GM21528 (cell line): Measurements from ENCODE around the gene ATP2A2.

Experiments used
- ATAC-seq: cut with Tn5 transposase; IDR thresholded peaks from one replicate; pipeline ENCODE4 v1.9.1; 2021; ENCODE audit warnings: mild to moderate bottlenecking, moderate library complexity; ENCODE audit not compliant: unreplicated experiment, low FRiP score

ATP2A2 gene

DNA sequence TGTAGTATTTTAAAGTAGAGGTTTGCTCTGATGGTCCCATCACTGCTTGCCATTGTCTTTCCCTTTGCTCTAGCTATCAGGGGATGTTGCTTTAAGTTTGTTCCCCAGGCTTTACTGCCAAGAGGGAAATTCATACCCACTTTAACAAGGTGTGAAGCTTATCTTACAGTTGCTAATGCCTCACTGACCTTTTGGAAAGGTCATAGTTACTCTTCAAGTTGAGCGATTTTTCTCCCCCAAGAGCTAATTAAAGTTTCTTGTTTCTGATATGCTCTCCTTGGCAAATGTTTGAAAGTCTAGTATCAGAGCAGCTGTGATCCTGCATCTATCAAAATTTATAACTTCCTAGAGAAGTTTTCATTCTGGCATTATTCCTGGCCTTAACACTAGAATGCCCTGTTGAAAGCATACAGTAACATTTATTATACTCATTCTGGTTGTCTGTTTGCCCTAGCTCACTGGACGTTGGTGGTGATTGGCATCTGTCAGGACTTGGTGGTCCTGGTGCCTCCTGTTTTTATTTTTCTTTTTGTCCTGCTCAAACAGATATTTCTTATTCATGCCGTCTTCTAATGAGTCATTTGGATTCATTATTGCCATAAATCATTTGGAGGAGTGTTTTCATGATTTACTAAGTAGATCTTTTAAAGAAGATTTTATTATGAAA lies 8.1 kb downstream of the ATP2A2 start:
- ATAC-seq: no peak

DNA sequence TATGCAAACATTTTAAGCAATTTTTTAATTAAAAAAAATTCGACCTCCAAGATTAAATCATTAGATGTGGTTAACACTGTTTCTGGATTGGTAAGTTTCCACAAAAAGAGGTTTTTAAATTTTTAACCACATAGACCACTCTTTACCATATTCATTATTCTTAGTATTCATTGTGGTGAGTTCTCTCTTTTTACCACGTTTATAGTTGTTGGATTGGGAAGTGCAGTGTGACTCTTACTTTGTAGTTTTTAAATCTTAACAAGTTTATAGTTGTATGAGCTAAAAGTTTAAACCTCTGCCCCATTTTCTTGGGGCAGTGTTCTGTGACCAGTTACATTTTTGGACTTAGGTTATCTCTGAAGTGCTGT lies 8.6 kb downstream of the ATP2A2 start:
- ATAC-seq: no peak

DNA sequence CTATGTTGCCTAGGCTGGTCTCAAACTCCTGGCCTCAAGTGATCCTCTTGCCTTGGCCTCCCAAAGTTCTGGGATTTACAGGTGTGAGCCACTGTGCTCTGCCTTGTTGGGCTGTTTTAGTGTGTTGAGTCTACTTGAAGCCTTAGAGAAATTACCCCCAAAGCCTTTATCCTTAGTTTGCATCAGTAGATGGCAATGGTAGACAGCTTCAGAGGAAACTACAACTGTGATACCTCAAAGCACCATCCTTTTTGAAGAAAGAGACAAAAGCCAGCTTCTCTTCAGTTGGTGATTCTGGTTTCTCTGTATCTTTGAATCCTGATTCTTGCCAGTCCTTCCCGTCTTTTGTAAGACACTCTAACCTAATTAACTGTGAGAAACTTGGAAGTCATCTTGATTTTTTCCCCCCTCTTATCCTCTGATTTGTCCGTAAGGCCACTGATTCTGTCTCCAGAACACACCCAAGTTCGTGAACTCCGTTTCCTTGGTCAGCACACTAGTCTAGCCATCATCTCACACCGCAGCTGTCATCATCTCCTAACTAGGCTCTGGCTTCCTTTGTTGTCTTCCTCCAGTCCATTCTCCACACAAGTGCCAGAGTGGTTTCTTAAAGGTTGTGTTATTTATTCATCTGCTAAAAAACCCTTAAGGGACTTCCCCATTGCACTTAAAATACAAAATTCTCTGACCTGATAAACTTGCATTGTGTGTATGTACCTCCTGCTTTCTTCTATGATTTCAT lies 20.2 kb downstream of the ATP2A2 start:
- no peak for ATAC-seq

DNA sequence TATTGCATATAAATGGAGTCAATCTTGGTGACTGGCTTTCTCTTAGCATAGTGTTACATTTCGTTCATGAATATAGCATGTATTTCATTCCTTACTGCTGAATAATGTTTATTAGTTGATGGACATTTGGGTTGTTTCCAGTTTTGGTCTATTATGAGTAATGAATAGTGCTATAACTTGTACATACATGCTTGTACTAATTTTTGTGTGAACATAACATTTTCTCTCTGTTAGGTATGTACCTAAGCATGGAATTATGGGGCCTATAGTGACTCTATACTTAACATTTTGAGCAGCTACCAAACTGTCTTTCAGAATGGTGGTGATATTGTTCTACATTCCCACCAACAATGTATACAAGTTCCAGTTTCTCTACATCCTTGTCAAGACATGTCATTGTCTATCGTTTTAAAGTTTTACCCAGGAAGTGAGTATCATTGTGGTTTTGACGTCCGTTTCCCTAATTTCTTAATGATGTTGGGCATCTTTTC lies 23.1 kb downstream of the ATP2A2 start:
- no peak for ATAC-seq

DNA sequence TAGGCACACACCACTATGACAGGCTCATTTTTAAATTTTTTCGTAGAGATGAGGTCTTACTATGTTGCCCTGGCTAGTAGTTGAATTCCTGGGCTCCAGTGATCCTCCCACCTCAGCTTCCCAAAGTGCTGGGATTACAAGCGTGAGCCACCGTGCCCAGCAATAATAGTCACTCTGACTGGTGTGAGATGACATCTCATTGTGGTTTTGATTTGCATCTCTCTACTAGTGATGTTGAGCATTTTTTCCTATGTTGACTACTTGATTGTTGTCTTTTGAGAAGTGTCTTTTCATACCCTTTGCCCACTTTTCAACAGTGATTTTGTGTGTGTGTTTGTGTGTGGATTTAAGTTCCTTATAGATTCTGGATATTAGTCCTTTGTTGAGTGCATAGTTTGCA lies 26.3 kb downstream of the ATP2A2 start:
- ATAC-seq: no peak

DNA sequence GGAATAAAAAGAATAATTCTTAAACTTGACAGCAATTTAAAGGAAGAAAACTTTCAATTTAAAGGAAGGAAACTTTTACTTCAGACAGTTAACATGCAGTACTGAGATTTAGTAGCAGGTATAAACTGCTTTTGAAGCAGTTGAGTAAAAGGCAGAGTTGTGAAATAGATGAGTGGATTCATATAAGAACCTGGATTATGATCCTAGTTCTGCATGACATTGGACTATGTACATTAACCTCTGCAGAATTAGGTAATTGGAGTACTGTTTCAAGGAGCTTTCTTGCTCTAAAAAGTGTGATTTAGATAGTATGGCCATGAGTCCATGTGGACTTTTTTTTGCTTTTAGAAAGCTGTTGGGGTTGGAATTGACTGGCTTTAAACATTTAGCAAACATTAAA lies 29.7 kb downstream of the ATP2A2 start:
- no peak for ATAC-seq

DNA sequence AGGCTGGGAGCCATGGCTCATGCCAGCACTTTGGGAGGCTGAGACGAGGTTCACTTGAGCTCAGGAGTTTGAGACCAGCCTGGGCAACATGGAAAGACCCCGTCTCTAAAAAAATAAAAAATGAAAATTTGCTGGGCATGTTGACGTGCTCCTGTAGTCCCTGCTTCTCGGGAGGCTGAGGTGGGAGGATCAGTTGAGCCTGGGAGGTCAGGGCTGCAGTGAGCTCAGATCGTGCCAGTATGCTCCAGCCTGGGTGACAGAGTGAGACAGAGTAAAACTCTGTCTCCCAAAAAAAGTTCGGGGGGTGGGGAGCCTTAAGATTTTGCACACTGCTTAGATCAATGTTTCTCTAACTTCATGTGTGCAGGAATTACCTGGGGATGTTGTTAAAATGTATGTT lies 30.9 kb downstream of the ATP2A2 start:
- ATAC-seq: no peak

DNA sequence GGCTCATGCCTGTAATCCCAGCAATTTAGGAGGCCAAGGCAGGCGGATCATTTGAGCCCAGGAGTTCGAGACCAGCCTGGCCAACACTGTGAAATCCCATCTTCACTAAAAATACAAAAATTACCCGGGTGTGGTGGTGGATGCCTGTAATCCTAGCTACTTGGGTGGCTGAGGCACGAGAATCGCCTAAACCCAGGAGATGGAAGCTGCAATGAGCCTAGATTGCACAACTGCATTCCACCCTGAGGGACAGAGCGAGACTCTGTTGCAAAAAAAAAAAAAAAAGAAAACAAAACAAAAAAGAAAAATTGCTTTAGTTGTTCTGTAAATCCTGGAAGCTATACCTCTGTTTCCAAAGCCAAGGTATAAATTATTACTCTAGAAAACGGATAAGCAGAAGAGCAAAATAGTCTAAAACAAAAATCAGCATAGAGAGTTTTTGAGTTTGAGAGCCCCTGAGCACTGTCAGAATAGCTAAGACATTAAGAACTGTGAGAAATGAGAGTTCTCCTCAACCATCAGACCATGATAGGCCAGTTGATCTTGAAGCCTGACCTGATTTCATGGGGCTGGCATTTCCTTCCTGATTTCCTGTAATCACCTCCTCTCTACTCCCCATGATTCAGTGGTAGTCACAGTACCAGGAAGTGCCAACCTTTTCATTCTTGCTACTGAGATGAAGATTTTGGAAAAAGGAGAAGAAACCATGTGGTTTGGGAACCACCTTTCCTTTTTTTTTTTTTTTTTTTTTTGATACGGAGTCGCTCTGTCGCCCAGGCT lies 31.7 kb downstream of the ATP2A2 start:
- no peak for ATAC-seq

DNA sequence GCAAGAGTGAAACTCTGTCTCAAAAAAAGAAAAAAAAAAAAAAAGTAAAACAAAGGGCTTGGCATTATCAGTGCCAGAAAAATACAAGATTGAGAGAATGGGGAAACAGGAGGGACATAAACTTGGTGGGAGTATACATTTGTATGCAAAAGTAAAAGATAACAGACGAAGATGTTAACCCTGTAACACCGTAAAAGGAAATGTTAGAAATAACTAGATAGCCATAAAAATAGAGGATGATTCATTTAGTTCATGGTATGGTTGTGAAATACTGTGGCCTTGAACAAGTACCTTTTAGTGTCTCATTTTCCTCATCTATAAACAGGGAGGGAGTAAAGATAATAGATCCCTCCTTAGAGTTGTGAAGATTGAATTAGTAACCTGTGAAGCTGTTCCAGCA lies 33.3 kb downstream of the ATP2A2 start:
- no peak for ATAC-seq

DNA sequence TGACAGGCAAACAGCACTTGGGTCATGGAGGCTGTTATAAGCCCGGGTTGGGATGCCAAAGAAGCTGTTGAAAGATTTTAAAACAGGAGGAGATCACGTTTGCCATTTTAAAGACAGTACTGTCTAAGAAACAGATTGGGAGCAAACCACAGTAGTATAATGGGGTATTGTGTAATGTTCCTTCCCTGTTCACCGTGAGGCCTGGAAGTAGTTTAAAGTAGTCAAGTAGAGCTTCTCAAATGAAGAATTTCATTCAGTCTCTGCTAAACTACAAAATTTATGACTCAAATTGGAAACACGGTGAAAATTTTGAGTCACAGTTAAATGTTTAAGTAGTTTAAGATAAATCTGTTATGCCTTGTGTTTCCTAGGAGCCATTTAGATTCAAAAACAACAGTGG lies 35.8 kb downstream of the ATP2A2 start:
- ATAC-seq: no peak

DNA sequence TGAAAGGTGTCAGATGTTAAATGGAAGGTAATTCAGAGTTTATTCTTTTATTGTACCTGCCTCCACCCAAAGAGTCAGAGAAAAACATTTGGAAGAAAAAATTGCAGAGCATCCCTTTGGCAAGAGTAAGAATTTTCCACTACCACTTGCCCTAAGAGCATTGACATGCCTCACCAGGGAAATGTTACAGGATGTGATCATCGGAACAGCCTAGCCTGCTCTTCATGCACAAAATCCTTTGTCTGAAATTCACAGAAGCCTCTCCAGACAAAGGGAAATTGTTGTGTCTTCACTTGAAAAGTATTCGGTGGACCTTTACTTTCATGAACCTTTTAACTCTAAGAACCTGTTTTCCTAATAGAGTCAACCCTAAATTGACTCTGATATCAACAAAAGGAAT lies 36.9 kb downstream of the ATP2A2 start:
- ATAC-seq: no peak

DNA sequence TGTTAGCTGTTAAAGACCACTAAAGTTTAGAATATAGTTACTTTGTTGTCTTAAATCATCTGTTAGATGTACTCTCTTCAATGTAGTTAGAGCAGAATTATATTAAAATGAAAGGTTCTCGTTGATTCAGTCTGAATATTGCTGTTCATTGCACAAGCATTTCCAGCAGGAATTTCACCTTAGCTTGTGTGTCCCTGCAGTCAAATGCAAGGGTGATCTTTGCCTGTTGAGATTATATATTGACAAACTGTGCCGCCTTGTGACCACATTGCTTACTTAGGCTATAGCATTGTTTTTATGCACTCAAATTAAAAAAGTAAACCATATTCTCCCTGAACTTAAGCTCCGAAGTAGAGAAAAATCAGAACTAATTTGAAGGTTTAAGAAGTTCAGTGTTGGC lies 39.5 kb downstream of the ATP2A2 start:
- ATAC-seq: no peak

DNA sequence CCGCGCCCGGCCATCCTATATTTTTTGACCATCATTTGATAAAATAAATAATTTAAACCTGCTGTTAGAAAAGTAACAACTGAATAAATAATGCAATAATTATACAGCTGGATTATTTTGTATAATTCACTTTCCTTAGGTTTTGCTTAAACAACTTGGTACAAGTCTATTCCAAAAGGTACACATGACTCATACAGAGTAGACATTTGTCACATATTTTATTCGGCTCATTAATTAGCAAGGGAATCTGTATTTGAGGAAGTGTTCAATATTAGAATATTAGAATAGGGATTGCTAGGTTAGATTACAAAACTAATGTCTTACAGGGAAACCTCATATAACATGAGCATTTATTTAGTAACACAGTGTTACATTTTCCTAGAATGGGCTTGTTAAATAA lies 48.7 kb downstream of the ATP2A2 start:
- no peak for ATAC-seq

DNA sequence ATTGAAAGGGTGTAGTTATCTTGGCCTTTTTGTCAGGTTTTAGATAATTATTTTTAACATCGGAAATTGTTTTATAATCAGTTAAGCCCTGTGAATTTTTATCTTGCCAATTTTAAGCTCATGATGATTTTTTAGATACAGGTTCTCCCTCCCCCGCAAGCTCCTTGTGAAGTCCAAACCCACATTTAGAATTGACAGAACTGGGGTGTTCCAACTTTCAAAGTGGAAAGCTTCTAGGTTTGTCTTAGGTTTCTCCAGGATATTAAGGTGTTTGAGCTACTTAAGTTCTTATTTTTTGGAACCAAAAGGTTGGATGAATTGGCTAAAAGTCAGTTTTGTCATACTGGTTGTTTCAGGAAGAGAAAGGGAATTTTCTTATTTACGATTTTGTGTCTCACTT lies 49.1 kb downstream of the ATP2A2 start:
- no peak for ATAC-seq

DNA sequence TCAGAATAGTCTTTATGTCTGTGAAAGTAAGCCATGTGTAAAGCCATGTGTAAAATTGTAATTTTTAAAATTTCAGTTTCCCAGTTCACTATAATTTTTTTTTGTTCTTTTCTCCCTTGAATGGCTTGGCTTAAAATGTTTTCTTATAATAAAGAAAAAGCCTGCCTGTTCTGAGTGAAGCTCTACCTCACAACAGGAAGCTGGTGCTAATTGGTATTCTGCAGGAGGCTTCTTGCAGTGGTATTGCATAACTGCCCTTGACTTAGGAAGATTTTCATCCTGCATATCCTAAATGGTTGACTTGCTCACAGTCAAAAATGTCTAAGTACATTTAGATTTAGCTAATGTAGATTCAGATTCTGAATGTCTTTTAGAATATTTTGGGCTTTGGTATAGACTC lies 49.5 kb downstream of the ATP2A2 start:
- no peak for ATAC-seq

DNA sequence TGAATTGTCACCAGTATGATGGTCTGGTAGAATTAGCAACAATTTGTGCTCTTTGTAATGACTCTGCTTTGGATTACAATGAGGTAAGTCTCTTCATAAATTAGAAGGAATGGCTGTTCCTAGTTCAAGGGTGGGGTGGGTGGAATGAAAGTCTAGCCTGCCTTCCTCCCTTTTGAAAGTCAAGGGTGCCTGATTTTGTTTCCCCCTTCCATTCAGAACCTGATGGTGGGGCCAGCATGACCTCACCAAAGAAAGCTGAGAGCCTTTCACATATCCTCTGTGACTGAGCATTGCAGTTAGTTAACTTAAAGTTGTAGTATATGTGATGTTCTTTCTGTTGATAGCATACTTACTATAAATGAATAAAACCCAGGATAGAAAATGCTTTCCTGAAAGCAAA lies 52.2 kb downstream of the ATP2A2 start:
- no peak for ATAC-seq

DNA sequence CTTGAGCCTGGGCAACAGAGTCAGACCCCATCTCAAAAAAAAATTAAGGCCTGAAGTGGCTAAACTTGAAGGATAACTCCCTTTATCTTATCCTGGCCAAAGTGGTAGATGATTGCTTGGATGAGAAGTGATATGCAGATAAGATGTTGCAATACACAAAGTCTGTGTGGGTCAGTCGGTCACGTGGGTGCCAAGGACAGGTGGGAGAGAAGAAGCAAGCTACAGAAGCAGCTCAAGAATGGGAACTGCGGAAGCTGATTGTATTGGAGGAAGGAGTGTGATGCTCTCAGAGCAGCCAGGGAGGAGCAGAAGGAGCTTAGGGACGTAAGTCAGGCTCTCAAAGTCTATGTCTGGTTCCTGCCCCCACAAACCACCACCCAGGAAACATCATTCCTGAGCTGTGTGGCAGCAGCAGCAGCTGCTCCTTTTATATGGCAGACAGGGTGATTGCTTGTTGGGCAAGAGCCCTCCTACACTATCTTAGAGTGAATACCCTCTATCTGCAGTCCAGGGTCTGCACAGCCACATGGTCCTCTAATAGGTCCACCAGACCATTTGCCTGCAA lies 54.5 kb downstream of the ATP2A2 start:
- no peak for ATAC-seq

DNA sequence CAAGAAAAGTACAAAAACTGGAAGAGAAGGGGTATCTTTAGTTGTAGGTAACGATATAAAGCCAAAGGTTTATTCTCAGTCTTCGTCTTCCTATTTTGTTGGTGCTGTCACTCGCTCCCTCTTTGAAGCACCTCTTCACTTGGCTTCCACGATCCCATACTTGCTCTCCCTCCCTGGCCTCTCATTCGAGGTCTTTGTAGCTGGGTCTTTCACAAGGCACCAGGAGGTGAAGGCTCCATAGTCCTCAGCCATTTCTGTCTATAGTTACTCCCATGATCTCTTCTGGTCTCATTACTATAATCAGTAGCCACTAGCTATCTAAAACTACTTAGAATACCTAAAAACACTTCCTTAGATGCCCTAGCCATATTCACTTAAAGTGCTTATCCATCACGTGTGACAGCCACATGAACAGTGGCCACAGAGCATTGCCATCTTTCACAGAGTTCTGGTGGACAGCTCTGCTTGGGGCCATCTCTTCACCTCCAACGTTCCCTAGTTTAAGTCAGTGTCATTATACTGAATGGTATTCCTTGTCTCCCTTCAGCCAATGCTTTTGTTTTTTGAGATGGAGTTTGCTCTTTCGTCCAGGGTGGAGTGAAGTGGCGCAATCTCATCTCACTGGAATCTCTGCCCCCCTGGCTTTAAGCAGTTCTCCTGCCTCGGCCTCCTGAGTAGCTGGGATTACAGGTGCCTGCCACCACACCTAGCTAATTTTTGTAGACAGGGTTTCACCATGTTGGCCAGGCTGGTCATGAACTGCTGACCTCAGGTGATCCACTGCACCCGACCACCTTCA lies 57.1 kb downstream of the ATP2A2 start:
- ATAC-seq: no peak

DNA sequence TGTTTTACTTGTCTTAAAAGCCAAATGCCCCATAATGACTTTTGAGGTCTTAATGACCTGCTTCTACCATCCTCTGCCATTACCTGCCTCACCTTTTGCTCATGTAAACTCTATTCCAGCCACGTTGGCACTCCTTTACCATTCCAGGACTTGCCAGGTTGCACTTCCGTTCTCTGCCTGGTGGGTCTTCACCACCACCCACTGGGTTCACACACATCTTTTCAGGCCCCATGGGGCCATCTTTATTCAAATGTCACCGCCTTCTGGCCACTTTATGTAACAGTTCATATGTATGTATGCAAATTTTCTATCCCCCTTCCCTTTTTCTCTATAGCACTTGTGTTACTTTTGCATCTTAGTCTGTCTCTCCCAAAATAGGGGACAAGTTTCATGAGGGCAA lies 57.7 kb downstream of the ATP2A2 start:
- no peak for ATAC-seq

DNA sequence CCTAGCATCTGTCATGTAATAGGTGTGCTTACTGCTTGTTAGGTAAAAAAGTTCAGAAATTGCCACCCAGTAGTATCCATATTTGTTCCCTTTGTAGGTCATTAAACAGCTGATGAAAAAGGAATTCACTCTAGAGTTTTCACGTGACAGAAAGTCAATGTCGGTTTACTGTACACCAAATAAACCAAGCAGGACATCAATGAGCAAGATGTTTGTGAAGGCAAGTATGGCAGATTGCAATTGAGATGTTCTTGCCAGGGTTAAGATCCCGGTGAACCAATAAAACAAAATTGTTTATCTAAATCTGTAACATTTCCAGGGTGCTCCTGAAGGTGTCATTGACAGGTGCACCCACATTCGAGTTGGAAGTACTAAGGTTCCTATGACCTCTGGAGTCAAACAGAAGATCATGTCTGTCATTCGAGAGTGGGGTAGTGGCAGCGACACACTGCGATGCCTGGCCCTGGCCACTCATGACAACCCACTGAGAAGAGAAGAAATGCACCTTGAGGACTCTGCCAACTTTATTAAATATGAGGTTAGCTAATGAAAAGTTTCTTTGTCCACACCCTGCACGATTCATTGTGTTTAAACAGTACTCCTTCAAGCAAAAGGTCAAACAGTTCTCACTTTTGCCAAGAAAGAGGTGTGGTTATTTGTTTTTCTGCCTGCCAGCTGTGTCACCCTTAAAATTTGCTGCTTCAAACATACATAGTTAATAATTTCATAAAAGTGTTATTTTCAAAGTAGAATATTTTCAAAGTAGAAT lies 58.3 kb downstream of the ATP2A2 start:
- ATAC-seq: no peak
